Daoy (cell line): ENCODE results near the gene GAS6. TPM values are rescaled to one million over a fixed set of nuclear protein-coding genes. Genes with fewer than 3 reads are reported as not detected.
A peak's percentile ranks its signal among the peaks of the same experiment; 100 is the strongest.
"Not testable (repeated sequence)": the region's sequence is repeated elsewhere in the genome, so short reads cannot be mapped to it uniquely, and the experiment has no call there.

Source experiments
- DNase-seq: peaks from one replicate; pipeline ENCODE4 v3.0.0-alpha.2; 2015; ENCODE audit warnings: low read depth
- total RNA-seq: library from RNA; depleted of rRNA; stranded (reverse); fragments of >200 nt; shearing (Covaris generic); gene quantifications from 2 replicates; pipeline ENCODE4 v1.2.3, GENCODE V29; 2014

GAS6 gene
- total RNA-seq, 1 experiment from 2014 or later, result 37.1 TPM

DNA sequence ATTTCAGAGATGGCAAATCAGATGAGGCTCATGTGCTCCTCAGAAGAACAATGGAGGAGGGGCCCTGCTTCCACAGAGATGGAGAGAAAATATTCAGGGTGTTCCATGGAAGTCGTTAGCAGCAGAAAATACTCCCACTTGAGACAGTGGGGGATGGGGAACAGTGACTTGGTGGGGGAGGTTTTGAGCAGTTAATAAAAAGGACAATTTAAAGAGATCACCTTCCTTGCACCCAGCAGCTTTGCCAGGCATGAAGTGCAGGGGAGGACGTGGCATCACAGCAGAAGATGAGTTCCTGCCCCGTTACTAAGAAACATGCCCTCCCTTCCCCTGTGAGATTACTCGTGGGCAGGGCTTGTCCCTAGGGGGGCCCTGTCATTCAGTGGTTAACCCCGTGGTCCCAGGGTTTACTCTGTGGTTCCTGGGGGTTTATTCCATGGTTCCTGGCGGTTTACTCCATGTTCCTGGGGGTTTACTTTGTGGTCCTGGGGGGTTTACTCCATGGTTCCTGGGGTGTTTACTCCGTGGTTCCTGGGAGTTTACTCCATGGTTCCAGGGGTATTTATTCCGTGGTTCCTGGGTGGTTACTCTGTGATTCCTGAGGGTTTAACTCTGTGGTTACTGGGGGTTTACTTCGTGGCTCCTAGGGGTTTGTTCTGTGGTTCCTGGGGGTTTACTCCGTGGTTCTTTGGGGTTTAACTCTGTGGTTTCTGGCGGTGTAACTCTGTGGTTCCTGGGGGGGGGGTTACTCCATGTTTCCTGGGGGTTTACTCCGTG lies 55.6 kb downstream of the GAS6 start:
- no peak for DNase-seq

DNA sequence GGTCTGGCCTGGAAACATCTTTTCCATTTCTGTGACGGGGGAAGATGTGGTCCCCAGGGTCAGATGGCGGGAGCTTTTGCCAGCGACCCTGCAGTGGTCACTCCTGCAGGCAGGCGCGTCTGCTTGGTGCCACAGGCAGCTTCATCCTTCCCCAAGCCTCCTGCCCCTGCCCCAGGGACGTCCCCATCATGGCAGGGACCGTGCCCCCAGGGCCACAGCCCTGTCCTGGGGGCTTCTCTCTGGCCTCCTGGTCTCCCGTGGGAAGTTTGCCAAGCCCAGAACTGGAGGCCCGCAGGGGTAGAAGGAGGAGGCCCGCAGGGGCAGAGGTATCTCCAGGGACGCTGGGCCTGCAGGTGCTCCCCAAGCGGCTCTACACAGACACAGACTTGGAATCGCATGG lies 57.4 kb downstream of the GAS6 start:
- DNase-seq, result no peak

DNA sequence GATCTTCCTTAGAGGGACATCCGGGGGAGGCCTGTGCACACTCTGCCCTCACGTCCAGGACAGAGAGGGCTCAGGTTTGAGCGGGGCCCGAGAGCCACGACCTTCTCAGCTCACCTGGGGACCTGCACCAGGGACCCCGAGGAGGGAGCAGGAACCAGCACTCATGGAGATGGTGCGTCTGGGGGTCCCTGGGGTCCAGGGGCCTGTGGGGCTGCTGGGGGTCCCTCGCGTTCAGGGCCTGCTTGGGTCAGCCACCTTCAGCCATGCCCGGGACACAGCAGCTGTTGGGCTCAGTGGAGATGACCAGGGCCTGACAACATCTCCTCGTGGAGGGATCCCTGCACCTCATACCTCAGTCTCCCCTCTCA lies 57.8 kb downstream of the GAS6 start:
- DNase-seq, result no peak

DNA sequence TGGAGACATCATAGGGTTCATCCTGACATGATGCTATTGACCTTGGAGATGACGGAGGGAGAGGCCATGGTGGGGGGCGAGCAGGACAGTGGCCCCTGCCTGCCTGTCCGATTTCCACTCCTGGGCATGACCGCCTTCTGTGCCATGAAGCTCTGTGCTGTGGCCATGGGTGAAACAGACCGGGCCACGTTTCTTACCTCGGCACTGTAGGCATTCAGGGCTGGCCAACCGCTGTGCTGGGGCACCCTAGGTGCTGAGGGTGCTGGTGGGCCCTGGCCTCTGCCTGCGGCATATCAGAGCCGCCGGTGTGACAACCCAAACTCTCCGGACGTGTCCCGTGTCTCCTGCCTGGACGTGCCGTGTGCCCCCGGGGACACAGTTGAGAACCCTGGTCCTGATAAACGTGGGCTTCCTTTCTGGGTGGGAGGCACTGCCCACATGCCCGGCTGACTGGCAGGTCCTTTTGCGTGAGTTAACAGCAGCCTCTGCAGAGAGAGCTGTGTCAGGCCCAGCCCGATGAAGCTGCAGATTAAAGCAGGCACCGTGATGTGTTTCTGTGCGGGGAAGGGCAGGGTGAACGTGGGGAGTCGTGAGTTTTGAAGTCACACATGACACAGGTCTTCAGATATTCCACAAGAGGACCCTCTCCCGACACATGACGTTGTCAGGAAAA lies 58.3 kb downstream of the GAS6 start:
- no peak for DNase-seq

DNA sequence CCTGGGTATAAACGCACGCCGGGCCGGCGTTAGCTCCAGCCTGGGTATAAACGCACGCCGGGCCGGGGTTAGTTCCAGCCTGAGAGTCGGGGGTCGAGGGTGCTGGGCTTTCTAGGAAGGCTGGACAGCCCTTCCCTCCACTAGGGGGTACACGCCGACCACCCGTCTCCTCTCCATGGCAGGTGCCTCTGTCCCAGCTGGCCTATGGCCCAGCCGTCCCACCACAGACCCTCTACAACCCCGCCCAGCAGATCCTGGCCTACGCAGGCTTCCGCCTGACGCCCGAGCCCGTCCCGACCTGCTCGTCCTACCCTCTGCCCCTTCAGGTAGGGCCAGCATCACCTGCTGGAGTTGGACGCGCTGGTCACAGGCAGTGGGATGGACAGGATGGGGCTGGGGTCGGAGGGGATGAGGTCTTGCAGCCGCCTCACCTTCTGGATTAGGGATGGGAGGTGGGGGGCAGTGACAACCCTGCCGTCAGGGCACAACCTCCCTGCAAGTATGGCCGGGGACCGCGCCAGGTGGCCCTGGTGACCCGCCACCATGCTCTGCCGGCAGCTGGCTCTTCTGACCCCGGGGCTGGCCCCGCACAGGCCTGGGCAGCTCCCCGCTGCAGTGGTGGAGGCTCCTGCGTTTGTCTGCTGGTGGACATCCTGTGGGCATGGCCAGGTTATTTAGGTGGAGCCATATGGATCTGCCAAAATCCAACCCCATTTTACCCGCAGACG lies 59.0 kb downstream of the GAS6 start:
- no peak for DNase-seq

DNA sequence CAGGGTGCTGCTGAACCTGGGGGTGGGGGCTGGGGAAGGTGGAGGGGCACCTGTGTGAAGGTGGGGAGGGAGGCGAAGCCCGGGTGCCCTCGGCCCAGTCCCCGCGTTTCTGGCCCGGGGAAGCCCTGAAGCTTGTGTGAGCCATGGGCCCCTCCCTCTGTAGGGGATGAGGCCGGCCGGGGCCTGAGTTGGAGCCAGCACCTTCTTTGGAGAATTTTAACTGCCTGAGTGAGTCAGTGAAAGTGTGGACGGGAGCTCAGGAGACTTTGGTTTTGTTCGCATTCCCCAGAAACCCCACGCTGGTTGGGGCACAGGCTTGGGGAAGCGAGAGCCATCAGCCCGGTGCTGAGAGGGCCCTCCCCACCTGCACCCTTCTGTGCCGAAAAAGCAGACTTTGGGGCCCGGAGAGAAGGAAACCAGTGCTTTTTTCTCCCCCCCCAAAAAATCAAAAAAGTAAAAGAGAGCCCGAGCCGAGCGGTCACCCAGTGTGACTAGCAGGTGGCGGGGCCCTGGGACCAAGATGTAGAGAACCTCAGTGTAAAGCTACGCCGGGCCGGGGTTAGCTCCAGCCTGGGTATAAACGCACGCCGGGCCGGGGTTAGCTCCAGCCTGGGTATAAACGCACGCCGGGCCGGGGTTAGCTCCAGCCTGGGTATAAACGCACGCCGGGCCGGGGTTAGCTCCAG lies 59.7 kb downstream of the GAS6 start:
- DNase-seq, result peak; percentile 65

DNA sequence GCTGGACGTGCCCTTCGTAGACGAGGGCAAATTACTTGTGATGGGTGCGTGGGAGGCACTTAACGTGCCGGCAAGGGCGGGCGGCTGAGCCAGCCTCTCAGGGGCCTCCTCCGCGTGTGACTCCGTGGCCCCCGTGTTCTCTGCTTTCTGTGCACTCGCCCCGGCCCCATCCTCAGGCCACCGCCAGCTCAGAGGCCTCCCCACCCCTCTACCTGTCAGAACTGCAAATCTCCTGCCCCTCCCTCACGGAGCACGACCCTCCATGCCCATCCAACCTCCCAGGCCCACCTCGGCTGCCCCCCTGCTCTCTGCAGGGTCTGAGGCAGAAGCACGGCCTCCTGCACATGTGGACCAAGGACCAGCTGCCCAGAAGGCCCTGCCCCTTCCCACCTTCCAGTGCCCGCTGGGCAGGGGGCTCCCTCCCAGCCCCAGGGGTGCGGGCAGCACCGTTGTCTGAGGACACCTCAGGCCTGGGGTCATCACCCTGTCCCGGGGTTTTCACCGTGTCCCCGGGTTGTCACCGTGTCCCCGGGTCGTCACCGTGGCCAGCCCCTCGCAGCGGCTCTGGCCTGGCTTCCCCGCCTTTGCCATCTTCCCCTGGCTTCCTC lies 60.4 kb downstream of the GAS6 start:
- DNase-seq, result no peak

DNA sequence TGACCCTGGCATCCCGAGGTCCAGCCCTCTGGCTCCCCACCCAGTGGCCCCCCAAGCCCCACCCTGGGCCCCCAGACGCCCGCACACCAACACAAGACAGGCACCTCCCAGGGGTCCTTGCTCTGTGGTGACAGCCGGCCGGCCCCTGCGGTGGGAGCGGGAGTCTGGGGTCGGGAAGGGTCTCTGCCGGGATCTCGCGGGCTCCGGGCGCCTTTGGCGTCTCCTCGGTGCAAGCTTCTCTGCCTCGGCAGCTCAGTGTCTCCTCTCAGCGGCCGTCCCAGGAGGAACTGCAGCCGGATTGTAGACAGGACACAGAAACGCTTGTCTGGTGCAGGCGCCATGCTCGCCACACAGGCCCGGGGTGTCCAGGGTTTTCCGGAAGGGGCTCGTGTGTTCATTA lies 61.1 kb downstream of the GAS6 start:
- no peak for DNase-seq

DNA sequence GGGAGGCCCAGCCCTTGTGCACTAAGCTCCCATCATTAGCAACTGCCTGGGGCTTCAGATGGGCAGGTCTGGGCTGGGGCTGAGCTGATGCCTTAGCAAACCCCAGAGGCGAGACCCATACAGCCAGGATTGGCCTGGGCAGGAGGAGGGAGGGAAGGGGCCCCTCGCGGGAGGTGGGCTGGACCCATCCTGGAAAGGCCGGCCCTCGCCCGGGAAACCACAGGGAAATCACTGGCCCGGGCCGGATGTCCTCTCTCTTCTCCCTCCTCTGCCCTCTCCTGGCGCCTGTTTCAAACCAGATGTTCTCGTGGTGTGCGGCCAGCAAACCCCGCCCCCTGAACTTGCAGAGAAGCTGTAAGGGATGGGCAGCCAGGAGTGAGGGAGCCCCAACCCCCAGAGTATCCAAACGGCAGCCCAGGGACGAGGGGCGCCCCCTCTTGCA lies 61.8 kb downstream of the GAS6 start:
- peak; percentile 83 for DNase-seq

DNA sequence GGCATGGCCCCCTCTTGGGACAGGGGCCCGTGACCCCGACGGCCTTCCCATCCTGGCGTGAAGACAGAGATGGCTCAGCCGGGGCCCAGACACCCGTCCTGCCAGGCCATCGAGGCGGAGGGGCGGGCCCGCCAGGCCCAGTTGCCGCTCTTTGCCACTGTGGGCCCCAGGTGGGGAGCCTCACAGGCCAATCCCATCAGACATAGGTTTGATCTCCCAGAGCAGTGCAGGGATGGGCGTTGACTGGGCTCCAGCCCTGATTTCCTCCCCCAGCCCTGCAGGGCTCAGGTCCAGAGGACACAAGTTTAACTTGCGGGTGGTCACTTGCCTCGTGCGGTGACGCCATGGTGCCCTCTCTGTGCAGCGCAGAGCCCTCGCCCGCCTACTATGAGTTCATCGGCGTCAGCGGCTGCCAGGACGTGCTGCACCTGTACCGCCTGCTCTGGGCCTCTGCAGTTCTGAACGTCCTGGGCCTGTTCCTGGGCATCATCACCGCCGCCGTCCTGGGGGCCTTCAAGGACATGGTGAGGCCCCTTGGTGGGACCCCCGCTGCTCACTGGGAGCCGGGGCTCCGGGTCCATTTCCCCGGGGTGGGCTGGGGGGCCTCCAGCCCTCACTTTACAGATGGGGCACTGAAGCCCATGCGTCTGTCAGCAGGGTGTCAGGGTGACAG lies 62.5 kb downstream of the GAS6 start:
- DNase-seq, result no peak

DNA sequence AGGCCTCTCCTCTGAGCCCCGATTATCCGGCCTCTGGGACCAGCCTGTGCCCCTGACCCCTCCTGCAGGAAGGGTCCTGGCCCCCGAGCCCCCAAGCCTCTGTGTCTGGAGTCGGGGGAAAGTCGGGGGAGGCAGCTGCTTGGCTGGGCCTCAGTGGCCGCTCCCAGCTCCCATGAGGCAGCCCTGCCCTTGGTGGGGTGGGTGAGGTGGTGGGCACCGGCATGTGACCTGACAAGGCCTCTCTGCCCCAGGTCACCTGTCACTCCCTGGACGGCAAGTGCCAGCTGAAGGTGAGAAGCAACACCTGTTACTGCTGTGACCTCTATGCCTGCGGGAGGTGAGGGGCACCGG lies 63.3 kb downstream of the GAS6 start:
- DNase-seq, result no peak

DNA sequence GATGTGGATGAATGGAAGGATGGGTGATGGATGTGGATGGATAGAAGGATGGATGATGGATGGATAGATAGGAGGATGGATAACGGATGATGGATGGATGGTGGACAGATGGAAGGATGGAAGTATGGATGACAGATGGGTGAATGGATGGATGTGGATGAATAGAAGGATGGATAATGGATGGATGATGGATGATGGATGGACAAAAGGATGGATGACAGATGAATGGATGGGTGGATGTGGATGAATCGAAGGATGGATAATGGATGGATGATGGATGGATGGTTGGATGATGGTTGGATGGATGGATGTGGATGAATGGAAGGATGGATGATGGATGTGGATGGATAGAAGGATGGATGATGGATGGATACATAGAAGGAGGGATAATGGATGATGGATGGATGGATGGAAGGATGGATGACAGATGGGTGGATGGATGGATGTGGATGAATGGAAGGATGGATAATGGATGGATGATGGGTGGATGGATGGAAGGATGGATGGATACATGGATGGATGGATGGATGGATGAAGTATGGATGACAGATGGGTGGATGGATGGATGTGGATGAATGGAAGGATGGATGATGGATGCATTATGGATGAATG lies 65.6 kb downstream of the GAS6 start:
- no peak for DNase-seq

DNA sequence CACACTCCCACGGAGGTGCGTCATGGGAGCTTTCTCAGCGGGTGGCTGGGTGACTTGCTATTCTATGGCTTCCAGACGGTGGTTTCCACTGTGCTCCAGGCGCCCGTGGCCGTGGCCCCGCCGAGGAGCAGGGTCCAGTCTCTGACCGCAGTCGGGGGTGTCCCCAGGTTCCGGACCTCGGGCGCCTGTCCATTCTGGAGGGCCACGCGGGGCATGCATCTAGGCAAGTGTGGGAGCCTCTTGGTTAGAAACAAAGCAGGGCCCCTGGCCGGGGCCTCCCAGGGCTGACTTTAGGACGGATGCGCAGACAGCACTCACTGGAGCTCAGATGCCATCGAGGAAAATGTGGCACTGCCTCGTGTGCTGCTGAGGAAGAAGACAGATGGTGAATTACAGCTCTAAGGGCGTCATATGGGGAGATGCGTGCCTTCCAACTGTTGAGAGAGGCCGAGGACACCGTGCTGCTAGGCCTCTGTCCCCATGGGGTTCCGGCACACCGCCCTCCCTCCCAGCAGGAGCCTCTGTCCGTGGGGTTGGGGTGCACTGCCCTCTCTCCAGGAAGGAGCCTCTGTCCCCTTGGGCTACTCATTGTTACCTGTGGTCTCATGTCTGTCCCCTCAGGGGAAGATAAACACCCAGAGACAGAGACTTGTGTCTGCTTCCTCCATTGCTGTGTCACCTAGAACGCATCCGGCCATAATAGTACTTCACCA lies 66.8 kb downstream of the GAS6 start:
- no peak for DNase-seq

DNA sequence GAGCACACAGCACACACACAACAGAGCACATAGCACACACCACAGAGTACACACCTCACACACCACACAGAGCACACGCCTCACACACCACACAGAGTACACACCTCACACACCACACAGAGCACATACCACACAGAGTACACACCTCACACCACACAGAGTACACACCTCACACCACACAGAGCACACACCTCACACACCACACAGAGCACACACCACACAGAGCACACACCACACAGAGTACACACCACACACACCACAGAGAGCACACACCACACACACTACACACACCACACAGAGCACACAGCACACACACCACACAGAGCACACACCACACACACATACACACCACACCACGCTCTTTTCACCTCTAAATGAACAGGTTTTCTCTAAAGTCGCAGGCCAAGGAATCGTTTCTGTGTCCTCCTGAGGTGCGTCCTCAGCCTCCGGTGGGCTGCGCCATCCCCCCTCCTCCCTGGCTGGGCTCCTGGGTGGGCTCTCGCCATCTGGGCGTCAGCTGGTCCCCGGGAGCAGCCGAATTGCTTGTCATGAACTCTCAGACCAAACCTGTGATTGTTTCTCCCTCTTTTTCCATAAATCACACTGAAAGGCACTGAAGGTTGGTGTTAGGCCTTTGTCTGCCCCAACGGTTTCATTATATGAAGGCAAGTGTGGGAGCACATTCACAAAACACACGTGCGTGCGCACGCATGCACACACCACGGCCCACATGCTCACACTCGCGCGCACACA lies 67.5 kb downstream of the GAS6 start:
- no peak for DNase-seq

DNA sequence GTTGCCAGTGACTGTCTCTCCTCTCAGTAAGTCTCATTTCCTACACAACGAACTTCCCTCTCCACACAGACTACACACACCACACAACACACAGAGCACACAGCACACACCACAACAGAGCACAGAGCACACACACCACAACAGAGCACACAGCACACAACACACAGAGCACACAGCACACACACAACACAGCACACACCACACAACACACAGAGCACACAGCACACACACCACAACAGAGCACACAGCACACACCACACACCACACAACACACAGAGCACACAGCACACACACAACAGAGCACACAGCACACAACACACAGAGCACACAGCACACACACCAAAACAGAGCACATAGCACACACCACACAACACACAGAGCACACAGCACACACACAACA lies 68.5 kb downstream of the GAS6 start:
- DNase-seq, result not testable (repeated sequence)

DNA sequence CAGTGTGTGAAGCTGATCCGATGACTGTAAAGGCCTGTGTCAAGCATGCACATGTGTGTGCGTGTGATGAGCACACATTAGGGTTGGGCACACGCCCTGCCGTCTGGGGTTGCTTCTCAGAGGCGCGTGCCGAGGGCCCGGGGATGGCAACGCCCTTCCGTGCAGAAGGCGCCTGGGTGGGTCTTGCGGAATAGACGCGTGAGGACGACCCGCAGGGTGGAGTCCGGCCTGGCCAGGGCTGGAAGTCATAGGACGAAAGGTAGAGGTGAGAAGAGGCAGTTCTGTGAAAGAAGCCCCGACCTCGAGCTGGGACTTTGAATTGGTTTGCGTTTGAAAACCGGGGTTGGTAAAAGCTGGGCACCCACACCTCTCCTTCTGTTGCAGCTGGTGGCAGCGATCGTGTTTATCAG lies 69.1 kb downstream of the GAS6 start:
- DNase-seq, result no peak

DNA sequence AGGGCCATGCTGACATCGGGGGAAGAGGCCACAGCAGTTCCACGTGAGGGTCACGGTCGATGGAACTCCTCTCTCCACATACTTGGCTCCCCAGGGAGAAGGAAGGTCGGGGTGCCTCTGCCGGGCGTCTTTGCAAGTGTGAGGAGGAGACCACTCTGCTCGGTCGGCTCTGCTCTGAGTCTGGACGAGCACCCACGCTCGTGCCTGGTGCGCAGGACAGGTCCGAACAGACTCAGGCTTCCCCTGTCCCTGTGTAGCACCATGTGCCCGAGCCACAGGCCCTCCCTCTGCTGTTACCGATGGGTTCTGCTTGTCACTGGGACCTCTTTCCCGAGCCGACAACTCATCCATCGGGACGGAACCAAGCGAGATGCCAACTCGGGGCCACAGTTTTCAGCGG lies 69.8 kb downstream of the GAS6 start:
- DNase-seq, result no peak

DNA sequence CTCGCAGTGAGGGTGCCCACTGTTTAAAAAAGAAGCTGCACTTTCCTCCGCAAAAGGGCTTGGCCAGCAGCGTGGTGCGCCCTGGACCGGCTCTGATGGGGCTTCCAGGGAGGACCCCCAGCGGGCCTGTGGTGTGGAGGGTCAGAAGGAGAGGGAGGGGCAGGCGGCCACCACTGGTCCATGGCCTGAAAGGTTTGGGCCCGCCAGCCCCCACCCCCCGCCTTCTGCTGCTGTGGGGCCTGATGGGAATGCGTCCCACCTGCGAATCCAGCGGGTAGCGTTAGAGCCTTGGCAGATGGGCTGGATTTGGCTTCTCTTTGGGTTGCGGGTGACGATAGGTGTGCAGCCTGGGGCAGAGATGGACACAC lies 70.2 kb downstream of the GAS6 start:
- no peak for DNase-seq

DNA sequence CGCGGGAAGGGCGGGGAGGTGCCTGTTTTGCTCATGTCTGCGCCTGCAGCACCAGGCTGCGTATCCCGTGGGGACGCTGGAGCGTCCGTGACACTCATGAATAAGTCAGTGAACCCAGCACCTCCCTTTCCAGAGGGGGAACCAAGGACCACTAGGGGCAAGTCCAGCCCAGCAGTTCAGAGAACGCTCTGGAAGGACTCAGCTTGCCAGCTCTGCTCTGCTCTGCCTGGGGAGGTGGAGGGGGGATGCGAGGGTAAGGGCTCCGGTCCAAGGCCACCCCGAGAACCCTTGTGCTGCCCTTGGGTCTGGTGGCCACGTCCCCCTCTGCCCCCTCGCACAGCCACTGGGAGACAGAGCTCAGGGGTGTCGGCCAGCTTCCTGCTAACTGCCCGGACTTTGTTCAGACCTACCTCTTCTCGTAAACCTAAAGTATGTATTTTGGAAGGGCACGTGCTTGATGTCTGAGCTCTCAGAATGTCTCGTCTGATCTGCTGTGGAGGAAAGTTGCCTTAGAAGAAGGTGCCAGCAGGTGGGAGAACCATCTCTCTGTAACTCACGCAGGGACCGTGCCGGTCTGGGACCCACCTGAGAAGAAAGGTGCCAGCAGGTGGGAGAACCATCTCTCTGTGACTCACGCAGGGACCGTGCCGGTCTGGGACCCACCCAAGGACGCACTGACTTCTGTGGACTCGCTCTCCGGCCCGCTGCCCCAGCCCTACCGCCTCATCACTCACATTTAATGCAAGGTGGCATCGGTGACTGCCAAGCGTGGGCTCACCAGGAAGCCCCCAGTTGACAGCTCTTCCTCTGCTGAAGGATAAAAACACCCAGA lies 70.8 kb downstream of the GAS6 start:
- DNase-seq, result no peak
